Suppressor macrophage treated with lipopolysaccharide for 1 hour (primary cell): ENCODE results near the gene C4orf50.
"Not testable (repeated sequence)": the region's sequence is repeated elsewhere in the genome, so short reads cannot be mapped to it uniquely, and the experiment has no call there.

Experiments
- DNase-seq, 3 donors: peaks; one replicate each; pipeline ENCODE4 v3.0.0-alpha.2; 2020 to 2022

The C4orf50 gene

DNA sequence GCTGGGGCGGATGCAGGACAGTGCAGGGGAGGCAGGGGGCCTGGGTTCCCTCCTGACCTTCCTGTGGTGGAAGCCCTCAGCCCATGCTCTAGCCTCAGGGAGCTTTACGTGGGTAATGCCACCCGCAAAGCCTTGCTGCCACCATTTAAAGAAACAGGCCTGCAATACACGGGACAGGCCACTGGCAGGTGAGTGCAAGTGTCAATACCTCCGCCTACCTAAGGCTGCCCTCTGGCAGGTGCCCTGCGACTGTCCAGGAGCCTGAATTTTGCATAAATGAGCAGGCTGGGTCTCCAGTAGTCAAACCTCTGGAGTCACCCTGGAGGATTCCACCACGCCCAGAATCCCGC, 131.2 kb downstream of the C4orf50 start:
- no peak for DNase-seq

DNA sequence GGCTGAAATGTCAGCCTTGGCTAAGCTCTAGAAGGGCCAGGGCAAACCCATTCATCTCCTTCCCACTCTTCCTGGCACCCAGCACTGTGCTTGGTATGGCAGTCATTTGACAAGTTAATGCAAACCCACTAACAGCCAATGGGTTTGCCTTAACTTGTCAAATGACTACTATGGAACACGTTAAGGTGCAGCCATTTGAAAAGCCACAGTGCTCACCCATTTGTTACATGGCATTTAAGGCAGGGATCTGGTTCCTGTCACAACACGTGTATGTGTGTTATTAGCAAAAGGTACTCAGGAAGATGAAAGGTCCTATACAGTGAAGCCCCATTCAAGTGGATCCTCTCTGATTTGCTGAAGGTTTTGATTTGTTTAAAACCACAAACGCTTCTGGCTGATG, 132.5 kb downstream of the C4orf50 start:
- DNase-seq = no peak

DNA sequence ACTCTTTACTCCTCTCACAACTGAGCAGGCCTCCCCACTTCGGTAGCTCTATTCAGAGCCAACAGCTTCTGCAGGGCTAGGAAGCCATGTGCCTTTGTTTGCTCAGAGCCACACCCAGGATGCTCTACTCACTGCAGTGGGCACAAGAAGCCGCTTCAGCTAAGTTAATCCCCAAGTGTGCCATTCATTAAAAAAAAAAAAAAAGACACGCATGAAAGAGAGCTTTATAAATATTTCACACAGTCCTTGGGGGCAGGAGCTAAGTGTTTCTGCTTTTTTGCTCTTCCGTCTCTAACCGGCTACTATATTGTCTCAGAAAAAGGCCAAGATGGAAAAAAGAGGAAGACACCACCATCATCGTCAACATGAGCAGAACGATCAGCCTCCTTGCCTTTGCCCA, 133.4 kb downstream of the C4orf50 start:
- DNase-seq = no peak

DNA sequence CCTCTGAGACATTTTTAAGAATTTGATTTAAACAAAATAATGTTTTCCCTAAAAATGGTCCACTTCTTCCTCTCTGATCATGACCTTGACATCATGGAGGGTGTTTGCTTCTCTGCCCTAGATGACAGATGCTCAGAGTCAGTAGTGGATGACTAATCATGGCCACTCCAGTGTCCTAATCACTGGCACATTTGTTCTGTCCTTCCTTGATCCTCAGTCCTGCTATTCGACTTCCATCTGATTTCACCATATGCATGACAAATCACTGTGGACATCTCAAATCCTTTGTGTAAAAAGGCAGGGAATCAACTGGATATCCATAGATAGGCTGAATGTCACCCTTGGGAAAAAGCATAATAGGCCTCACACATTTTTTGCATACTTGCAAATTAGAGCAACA, 134.3 kb downstream of the C4orf50 start:
- peak in 1 of 3 donors; percentile 1 for DNase-seq

DNA sequence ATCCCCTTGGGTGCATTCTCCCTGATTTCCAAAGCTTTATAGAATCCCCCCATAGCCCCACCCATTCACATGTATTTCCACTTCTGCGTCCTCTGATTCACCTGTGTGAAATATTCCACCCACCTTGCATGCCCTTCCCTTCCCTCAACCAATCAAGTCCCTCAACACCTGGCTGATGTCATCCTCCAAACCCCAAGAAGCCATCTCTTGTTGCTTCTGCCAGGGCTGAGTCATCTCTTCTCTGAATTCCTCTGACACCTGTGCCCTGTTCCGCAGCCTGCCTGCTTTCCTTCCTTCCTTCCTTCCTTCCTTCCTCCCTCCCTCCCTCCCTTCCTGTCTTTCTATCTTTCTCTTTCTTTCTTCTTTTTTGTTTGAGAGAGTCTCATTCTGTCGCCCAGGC, 135.3 kb downstream of the C4orf50 start:
- DNase-seq = no peak

- no peak for DNase-seq
Measured at GRCh38 chr4:5881340-5881739, 136.9 kb downstream of the C4orf50 start.

DNA sequence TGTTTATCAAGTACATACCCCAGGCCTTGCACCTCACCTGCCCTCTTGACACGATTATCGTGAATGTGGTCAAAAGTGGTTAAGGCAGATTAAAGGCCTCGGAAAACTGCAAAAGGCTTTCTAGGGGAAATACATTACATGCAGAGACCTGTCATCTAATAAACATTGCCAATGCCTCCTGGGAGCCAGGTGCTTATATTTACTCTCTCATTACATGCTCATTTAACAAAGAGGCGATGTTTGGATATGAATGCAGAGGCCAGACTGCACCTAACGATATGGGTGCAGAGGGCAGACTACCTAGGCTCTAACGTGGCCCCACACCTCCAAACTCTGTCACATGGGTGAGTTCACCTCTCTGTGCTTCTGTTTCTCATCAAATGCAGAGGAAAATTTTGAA, 139.9 kb downstream of the C4orf50 start:
- no peak for DNase-seq

- DNase-seq = no peak
Measured at GRCh38 chr4:5877392-5877791, 140.8 kb downstream of the C4orf50 start.

DNA sequence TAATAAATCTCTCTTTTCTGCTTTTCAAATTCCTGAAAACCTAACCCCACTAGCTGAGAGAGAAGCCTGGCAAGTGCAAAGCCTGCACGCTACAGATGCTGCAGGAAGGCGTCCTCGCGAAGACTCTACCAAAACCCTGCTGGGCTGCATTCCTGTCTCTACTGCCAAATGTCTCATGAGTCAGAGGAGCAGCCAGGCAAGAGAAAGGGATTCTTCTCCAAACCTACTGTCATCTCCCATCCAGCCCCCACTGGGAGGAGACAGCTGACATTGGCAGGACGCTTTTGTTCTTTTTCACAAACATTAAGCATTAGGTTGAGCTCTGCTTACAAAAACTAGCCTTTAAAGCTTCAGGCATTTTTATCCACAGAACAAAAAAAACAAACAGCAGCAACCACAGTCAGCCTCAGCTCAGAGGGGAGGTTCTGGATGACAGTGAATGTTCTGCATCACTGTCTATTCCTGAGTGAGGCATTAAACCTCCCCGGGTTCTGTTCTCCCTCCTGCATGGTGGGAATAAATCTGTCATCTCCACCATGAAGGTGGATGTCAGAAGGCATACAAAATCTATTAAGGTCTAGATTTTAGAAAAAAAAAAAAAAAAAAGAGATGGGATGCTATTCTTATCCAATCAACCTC, 143.3 kb downstream of the C4orf50 start:
- no peak for DNase-seq

DNA sequence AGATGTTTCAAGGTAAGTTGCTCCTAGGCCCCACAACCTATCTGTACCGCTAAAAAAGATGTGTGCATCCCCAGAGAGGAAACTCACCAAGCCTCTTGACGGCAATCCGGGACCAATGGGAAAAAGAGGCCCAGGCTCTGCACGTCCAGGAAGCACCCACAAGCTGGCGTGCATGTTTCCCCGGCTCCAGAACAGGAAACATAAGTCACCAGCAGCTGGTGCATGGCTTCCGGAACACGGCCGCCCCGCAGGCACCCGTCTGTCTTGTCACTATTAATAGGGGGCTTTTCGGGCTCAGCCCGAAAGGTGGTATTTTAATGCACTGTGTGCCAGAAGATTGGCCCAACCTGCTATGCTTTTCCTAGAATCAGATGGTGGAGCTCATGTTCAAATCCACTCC, 147.5 kb downstream of the C4orf50 start:
- no peak for DNase-seq

DNA sequence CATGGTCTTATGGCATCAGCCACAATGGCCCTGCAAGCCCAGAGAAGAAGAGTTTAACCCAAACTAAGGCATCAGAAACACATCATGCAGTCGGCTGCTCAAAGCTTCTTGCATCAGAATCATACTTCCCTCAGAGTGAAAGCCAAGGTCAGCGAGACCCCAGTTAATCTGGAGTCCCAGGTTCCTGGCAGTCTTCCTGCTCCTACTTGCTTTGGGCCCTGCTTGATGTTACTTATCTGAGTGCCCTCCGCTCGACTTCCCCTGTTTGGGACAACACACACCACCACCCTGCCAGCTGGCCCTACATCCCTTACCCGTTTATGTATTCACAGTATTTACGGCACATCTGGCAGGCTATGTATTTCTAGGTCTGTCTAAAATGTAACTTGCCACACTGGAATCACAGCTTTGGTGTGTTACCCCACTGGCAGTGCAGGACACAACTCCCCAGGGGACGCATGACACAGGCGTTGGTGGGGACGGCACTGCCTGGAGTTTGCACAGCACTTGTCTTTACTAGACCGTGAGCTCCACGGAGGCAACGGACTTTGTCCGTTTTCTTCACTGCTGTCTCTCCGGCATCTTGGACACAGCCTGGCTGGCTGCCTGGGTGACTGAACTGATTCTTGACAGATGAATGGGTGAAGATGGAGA, 148.1 kb downstream of the C4orf50 start:
- DNase-seq = no peak

- DNase-seq = no peak
Measured at GRCh38 chr4:5867866-5868265, 150.4 kb downstream of the C4orf50 start.

DNA sequence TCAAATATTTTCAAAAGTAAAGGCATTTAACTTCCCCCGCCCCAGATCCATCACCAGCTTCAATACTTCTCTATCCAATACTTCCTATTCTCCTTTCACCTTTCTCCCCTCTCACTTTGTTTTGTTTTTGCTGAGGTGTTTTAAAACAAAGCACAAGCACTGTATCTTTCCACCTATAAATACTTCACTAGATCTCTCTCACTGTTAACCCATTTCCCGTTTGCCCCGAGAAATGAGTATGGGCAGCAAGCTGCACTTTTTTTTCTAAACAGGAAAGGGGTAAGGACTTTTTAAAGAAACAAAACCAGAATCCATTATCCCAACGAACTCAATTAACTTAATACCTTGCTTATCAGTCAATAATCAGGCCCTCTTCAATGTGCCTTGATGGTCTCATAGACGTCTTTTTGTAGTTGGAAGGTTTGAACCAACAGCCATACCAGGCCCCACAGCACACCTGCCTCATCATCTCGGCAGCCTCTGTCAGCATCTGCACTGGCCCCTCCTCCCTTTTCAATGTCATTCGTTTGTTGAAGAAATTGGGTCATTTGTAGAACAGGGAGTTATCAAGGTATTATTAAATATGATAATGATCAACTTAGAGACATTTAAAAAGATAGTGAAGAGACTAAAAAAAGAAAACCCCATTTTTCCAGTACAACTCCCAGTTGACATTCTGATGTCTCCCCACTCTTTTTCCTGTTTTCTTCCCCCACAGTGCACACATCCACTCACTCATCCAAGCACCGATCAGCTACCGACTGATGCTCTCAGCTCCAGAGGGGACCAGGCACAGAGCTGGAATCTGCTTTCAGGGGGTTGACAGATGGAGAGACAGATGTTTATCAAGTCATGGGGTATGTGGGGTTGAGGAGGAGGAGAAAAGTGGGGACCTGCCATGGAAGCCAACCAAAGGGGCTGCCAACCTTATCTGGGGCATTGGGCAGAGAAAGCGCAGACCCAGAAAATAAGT, 151.1 kb downstream of the C4orf50 start:
- no peak for DNase-seq

DNA sequence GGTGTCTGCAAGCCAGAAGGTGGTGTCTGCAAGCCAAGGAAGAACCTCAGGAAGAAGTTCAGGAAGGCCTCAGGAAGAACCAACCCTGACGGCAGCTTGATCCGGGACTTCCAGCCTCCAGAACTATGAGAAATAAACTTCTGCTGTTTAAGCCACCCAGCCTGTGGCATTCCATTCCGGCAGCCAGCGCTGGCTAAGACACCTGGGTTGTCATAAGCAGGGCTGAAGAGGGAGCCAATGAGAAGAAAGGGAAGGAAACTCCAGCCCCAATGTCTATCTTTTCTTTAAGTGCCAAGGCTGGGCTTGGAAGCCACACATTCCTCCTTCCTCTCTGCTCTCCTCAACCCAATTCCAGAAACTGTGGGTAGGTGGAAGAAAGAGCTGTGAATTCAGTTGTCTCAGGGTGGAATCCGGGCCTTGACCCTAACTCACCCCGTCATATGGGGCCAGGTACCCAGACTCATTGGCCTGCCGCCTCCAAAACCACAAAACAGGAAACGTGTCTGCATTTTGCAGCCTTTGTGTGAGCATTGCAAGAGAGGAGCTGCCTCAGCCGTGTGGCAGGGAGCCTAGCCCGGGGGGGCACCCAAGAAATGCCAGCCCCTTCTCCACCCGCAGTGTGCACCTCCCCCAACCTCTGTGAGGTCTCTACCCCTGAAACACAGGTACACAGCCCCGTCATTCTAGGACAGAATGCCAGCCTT, 152.2 kb downstream of the C4orf50 start:
- DNase-seq = no peak

DNA sequence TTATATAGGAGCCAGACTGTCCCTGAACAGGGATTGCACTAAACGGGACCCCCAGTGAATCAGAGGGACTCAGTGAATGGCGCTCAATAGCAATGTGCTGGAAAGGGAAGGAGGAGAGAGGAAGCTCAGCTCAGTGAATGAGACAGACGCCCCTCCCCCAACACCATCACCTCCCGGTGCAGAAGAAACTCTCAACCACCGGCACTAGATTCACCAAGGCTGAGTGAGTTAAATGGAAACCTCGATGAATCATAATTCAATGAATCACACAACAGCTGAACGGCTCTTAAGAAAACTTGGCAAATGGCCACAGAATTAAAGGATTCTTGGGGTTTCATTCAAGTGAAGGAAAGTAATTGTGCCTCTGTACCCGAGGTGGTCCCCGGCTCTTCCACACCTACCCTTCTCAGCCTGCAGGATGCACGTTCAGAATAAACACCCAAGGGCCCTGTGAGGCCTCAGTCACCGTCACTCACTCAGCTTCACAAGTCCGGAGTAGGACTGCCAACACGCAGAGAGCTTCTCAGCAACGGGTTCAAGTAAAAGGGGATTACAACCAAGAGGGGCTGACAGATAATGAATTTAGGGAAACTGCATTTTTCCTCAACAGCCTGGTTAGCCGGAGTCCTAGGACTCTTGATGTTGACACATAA, 154.6 kb downstream of the C4orf50 start:
- DNase-seq = peak; percentile 21 to 47 (median 39)

- DNase-seq = no peak
Measured at GRCh38 chr4:5858020-5858769, 160.0 kb downstream of the C4orf50 start.

GRCh38 chr4:5857199-5857598, 161.0 kb downstream of the C4orf50 start:
- DNase-seq = no peak

- not testable (repeated sequence) for DNase-seq
Measured at GRCh38 chr4:5856362-5856761, 161.9 kb downstream of the C4orf50 start.

DNA sequence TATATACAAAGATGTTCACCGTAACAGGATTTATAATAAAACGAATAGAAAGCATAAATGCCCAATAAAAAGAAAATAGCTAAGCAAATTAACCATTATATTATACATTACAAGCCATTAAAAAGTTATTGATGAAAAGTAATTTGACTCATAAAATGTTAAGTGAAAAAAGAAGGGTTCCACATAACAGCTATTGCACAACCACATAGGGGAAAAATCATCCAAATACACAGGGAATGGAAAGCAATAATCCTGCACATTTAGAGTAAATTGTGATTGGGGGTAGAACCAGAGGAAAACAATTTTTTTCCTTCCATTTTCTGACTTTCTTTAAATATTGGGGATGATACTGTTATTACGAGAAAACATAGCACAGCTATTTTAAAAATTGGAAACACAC, 163.3 kb downstream of the C4orf50 start:
- DNase-seq = no peak

- DNase-seq = no peak
Measured at GRCh38 chr4:5852523-5853202, 165.6 kb downstream of the C4orf50 start.

- no peak for DNase-seq
Measured at GRCh38 chr4:5851637-5852301, 166.5 kb downstream of the C4orf50 start.
